GM12801 (cell line): ENCODE data around the gene PRKG2.

Source experiments
- CTCF ChIP-seq: IDR thresholded peaks from one replicate; pipeline ENCODE4 v1.5.1; 2011; ENCODE audit warnings: control low read depth; ENCODE audit not compliant: insufficient read length; ENCODE audit errors: extremely low read depth

The PRKG2 gene

DNA sequence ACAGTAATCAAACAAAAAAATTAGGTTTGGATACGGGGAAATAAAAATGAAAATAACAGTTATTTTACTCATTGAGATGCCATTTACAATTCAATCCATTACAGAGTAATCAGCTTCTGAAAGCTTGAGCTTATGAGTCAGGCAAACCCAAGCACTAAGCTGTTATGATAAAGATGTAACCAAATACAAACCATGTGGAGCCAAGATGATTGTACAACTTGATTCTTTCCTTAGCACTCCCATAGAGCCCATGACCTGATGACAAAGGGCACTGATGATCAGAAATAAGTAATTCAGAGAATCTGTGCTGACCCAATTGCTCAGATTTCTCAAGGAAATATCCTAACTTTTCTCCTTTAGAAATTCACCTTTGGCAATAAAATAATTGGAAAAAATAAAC, 40.5 kb upstream of the PRKG2 start:
- TF ChIP-seq CTCF = no peak

GRCh38 chr4:81250430-81250829, 35.4 kb upstream of the PRKG2 start:
- TF ChIP-seq CTCF = no peak

DNA sequence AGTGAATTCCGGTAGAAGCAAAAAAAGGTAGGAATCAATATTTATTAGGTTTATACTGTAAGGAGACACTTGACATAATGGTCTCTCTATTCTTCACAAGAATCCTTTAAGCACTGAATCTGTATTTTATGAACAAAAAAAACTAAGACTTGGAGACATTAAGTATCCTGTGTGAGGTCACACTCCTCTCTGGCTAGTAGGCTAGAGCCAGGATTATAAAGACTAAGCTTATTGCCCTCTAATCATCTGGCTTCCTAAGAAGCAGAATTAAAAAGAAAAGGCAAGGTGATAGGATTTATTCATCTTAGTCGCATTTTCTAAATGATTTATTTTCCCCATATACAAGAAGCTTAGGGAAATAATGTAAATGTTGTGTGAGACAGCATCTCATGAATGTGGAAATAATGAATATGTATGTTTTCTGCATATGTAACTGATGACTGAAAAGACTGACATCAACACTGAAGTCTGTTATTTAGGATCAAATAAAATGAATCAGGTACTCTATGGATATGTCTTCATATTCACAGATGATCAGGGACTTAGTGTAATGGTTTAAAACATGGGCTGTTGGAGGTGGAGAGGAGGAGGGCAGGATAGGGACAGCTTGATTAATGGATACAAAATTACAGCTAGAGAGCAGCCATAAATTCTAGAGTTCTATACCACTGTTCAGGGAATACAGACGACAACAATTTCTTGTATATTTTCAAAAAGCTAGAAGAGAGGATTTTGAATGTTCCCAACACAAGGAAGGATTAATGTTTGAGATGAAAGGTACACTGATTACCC, 30.4 kb upstream of the PRKG2 start:
- TF ChIP-seq CTCF = no peak

DNA sequence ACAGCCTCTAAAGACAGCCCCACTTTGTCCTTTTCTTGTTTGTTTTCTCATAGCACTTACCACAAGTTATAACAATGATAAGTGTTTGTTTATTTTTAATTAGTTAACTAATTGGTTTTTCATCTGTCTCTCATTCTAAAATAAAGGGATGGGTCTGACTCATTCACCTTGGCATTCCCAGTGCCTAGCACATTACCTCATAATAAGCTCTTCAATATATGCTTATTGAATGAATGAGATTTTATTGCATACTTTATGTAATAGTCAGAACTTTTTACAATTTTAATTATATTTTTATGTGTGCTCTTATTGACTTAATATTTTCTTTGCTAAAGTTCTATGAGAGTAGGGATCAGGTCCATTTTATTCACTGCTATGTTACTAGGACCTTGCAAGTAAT, 22.8 kb upstream of the PRKG2 start:
- TF ChIP-seq CTCF = no peak

- no peak for TF ChIP-seq CTCF
These were observed 21.1 kb upstream of the PRKG2 start for GRCh38 chr4:81235982-81236749.

GRCh38 chr4:81227968-81228367, 12.9 kb upstream of the PRKG2 start:
- TF ChIP-seq CTCF = no peak

GRCh38 chr4:81227138-81227537, 12.1 kb upstream of the PRKG2 start:
- no peak for TF ChIP-seq CTCF
